ENCODE results near the gene MFSD1.

GRCh38 chr3:158783051-158783450 lies 18.8 kb upstream of the MFSD1 start:
- TF ChIP-seq EZH2phosphoT487 (IDR thresholded peaks at IDR 0.05): no peak
- TF ChIP-seq CTCF (IDR thresholded peaks at IDR 0.05): no peak
